GM21390 (cell line): ENCODE results near the gene MEGF6.

ENCODE experiments used
- ATAC-seq: cut with Tn5 transposase; IDR thresholded peaks from one replicate; pipeline ENCODE4 v1.9.1; 2021; ENCODE audit not compliant: unreplicated experiment

MEGF6 gene

DNA sequence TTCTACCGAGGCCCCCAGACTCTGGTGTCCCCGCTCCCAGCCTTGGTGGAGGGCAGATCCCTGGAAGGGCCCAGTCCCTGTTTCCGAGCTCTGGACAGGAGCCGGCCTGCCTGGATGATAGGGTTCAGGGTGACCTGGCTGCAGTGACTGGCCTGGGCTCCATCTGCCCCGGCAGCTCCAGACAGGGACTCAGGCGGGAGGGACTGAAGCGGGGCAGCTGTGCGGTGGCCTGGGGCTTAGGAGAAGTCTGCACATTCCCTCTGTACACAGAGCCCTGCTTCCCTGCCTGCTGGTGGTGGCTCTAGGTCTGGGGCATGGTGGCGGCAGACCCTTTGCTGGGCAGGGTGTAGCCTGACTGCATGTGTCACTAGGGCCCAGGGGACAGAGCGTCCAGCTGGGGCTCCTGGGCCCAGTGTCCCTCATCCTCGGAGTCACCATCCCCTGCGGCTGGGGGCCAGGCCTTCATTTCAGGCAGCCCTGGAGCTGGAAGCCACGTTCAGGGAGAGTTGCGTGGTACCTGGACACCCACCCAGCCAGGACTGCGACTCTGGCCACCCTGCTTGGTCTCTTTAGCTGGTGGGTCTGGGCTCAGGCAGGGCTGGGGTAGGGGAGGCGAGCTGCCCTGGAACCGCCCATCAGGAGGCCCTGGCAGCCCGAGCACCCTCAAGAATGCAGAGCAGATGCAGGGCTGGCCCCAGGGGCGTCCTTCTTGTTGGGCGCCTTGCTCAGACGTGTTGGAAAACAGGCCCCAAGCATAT, 147.2 kb downstream of the MEGF6 start:
- ATAC-seq, result no peak

DNA sequence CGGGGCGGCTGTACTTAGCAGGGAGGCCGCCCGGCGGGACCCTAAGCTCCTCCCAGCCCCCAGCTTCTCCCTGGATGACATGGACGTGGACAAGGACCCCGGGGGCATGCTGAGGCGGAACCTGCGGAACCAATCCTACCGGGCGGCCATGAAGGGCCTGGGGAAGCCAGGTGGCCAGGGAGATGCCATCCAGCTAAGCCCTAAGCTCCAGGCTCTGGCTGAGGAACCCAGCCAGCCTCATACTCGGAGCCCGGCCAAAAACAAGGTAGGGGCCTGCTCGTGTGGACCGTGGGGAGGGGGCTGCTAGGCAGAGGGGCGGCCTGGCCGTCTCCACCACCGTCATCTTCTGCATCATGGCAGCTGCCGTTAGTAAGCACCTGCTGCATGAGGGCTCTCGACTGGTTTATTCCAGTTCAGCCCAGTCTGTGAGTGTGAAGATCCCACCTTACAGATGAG, 147.9 kb downstream of the MEGF6 start:
- ATAC-seq, result no peak

DNA sequence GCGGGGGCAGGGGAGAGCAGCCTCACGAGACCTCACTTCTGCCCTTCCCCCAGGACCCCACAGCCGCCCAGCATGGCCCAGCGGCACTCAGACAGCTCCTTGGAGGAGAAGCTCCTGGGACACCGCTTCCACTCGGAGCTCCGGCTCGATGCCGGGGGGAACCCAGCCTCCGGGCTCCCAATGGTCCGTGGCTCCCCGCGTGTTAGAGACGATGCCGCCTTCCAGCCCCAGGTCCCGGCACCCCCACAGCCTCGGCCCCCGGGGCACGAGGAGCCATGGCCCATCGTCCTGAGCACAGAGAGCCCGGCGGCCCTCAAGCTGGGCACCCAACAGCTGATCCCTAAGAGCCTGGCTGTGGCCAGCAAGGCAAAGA, 148.3 kb downstream of the MEGF6 start:
- ATAC-seq, result no peak

DNA sequence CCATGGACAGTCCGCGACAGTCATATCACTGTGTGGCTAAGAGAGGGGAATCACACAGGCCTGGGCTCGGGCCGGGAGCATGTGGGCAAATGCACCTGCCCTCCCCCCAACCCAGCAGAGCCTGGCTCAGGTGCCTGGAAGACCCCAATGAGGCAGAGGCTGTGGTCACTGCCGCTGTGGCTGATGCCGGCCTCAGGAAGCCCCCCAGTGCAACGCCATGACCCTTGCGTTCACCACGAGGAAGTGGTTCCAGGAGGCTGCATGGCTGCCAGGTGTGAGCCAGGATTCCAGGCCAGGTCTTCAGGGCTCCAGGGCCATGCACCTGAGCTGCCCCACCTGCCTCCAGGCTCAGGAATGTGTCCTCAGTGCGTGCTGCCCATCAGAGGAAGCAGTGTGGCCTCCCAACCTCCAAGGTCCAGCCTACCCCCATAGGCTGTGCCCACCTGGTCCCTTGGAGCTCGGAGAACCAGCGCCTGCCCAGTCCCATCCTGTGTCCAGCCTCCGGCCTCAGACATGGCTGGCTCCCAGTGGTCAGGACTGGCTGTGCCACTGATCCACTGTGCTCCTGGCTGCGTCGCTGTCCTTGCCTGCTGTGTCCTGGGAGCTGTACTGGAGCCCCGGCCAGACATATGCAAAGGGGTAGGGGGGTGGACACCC, 148.8 kb downstream of the MEGF6 start:
- no peak for ATAC-seq

DNA sequence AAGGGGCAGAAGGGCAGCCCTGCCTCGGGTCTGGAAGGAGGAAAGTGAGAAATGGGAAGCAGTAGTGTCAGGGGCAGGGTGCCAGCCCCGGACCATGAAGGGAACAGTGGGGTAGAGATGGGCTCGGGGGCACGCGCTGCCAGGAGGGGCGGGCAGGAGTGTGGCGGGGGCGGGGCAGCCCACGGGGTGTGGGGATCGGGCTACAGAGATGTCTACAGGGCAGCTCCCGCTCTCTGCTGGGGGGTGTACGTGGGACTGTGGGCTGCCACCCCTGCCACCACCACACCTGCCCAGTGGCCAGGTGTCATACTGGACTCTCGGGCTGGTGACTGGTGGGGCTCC, 149.4 kb downstream of the MEGF6 start:
- no peak for ATAC-seq

DNA sequence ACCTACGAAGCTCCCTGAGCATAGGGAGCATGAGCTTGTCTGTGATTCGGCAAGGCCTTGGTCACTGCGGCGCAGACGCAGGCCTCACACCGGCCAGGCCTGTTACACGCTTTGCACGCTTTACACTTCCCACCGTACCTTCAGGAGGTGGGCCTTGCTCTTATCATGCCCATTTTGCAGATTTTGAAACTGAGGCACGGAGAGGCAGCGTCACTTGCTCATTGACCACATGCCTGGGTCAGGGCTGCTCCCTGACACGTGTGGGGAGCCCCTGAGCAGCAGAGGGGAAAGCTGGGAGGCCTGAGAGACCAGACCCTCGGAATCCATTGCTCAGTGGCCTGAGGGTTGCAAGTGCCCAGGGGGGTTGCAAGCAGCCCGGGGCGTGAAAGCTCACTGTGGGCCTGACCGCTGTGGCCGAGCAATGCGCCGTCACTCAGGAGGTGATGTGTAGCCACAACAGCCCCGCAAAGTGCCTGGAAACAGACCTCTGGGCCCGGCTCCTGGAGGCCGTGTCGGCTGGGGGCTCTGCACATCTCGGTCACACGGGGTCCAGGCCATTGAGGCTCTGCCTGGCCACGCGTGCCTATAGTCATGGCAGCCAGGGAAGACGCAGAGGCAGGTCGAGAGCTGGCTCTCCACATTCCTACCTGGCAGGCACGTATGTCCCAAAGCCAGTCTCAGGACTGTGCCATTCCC, 149.9 kb downstream of the MEGF6 start:
- no peak for ATAC-seq

DNA sequence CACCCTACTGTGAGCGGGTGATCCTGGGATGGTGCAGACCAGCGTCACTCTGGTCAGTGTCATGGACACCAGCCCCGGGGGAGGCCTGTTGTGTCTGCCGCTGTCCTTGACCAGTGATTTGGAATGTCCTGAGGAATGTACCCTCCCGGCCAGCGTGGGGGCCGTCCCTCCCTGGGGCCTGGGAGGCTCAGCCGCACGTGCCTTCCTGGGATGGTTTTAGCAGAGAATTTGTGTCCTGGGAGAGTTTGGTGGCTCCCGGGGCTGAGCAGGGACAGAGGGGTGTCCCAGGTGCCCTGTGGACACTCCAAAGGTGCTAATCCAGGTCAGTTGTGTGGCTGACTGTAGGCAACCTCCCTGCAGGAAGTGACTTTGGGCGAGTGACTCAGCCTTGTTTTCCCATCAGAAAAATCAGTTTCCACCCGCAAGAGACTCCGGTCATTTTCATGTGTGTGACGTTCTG, 150.6 kb downstream of the MEGF6 start:
- ATAC-seq, result no peak

DNA sequence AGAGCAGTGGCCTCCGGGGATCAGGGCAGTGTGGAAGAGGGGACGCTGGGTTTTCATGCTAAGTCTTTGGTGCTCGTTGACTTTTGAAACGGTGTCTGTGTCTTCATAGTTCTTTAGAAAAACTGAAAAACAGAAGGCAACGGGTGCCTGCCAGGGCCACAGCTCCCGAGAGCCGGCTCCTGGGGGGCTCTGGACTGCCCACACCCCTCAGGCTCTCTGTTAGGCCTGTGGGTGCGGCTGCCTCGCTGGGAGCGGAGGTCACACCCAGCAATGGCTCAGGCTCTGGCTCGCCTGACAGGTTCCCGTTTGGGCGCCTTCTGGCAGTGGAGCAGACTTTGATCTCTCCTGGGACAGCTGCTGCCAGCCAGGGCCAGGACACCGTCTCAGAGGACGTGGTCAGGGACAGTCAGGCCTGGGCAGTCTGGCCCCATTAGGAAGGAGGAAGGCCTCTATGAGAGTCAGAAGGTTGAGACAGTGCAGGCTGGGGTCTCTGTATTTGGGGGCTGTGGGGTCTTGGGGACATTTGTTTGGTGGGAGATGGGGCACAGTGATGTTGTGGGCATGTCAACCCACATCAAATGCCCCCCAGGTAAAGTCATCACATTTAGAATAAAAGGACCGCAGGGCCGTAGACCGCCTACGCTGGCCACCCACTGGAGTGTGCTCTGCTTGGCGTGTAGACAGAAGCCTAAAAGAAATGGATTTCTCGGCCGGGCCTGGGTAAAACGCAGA, 151.2 kb downstream of the MEGF6 start:
- no peak for ATAC-seq

DNA sequence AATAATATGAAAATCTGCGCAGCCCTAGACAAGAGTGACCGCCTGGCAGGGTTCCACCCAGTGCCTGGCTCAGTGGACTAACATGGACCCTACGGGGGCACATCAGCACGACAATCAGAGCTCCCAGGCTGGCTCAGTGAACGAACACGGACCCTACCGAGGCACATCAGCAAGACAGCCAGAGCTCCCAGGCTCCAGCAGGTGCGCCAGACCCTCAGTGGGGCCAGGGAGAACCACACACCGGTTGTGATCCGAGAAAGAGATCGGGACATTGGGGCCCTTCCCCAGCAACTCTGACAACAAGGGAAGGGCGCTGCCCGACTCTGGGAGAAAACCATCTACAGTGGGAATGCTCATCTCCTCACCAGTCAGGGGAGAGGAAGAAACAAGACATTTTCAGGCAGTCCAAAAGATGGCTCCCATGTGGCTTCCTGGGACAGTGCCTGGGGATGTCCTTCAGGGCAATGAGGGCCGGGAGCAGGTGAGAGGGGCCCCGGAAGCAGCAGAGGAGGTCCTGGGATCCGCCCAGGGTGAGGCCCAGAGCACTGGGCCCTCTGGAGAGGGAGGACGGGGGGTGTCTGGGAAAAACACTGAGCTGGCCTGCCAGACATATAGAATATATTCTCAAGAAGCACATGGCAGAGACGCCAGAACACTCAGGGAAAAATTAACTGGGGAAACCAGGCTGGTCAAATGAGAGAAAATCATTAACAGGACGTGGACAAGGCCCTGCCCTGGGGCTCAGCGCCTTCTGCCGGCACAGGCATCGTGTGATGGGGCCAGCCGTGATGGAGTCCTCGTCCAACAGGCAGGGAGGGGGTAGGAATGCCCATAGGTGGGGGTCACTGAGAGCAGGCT, 152.0 kb downstream of the MEGF6 start:
- ATAC-seq, result no peak

DNA sequence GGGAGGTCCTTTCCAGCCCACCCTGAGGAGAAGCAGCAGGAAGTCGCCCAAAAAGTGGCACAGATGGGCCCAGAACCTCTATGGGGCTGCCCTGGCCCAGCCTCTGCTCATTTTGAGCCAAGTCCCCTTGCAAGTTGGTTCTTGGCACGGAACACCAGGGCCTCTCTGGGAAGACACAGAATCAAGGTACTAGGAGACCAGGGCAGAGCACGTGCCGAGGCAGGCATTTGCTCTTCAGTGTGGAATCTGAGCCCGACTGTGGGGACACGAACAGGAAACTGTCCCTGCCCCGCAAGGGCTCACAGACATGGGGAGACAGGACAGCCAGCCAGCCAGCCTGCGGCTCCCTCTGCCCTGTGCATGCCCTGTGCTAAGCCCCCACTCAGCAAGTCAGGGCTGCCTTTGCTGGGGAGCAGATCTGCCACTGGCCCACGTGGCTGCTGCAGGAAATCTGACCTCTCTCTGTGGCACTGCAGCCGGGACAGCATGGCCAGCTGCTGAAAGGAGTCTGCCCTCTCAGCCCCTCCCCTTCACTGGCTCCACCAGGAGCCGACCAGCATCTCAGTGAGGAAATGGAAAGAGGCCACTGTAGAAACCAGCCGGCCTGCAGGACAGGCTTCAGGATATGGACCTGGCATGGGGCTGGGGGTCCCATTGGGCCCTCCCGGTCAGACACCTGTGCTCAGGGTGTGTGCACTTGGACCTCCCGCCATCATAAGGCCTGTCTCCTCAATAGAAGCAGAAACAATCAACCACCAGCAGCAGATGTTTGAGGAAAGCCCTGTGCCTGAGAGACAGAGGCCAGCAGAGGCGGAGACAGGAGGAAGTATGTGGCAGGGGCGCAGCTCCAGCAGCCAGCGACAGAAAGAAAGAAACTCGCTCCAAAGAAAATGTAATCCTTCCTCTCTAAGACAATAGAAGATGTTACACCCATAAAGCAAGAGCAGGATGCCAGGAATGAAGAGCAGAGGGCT, 153.1 kb downstream of the MEGF6 start:
- ATAC-seq, result no peak

DNA sequence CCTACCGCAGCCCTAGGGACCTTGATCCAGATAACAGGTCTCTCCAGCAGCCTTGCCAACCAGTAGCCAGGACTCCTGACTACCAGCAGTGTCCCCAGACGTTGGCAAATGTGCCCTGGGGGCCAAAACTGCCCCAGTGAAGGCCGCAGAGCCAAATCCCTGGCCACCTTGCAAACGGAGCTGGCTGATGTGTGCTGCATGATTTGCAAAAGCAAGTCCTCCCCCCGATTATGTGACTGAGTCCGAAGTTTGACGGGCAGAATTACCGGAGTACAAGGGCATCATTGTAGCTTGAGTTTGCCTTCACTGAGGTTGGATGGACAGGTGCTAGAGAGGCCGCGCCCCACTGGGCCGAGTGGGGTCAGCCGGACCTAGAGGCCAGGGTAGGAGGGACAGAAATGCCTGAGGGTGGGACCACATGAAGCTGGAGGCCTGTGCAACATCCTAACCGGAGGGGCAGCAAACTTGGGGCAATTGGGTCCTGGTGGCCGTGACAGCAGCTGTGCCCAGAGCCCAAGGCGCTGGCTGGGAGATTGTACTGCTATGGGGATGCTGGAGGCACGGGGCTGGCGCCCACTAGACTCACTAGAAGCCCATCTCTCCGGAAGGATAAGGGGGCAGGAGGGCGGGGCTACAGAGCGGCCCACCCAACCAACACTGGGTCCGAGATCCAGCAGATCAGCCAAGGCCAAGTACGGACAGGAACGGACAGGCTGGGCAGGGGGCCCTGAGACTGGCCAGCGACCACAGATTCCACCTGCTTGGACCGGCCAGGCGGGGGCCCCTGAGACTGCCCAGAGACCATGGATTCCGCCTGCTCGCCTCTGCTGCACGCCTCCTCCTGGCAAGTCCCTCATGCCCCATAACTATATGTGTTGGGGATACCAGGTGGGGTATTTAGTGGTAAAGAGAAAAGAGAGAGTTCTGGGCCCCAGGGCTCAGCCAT, 154.1 kb downstream of the MEGF6 start:
- ATAC-seq, result no peak

DNA sequence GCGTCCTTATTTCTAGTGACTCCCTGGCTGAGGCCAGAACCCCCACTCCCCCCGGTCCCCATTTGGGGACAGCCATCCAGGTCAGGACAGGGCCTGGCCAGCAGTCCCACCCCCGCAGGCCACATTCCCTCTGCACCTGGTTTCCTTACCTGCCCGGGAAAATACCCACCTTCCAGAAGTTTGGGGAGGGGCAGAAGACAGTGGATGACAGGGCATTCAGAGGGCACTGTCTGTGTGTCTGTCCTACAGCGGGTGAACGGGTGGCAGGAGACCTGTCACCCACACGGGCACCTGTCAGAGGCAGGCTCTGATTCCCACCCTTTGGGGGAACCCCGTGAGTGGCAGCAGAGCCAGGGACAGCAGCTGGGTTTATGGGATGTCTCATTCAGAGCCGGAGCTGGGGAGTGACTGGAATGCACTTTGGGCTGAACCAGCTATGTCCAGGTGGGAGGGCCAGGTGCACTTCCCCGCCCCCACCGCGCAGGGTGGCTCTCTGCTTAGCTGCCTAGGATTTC, 154.8 kb downstream of the MEGF6 start:
- ATAC-seq, result no peak

DNA sequence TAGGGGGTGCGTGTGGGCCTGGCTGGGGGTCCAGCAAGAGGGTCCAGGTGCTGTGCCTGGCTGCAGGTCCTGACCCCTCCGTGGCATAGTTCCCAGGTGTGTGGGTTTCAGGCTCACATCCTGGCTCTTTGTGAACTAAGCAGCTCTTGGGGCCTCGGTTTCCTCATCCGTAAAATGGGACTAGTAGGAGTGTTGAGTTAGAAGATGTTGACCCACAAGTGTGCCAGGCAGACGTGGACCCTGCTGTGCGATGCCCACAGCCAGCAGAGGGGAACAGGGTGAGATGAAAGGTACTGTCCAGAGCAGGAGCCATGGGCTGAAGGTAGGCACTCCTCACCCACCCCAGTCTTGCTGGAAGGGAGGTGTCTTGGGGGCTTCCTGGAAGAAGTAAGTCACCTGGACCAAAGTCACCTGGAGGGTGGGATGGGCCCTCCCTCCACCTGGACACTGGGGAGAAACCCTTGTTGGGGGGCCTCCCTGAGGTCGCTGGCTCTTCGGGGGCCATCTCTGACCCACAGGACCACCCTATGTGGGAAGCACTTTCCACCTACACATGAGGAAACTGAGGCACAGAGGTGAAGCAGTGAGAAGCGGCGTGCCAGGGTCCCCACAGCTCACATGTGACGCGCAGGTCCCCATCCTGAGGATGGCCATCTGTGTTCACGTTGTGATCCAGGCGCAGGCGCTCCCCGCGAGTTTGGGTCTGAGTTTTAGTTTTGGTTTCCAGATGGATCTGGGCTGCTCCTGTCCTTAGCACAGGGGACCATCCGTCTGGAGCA, 155.4 kb downstream of the MEGF6 start:
- no peak for ATAC-seq

DNA sequence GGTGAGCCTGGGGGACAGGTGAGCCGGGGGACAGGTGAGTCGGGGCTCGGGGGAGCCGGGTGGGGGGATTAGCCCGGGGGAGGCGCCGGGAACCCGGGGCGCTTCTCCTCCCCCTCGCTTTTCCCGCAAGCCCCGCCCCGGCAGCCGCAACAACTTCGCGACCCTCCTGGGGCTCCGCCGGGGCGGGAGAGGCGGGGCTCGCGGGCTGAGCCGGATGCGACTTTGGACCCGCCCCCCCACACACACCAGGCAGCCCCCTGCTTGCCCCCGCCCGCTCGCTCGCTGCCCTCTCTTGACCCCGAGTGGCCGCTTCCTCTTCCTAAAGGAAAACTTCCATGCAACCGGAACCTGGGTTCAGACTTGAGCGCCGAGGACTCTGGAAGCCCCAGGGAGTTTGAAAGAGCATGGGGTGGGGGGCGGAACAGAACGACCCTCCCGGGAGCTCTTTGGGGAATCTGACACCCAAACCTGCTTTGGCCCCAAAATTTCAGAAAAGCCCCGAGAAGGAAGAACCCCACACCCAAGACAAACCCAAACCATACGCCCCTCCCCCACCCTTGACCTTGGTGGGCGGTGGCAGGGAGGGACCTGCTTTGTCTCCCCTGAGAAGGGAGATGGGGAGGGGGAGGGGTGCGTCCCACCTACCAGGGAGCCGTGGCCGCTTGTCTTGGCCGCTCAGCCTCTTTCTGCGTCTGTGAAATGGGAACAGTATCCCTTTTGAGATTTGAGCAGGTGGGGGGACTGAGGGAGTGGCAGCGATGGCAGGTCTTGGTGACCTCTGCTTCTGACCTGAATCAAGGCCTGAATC, 156.3 kb downstream of the MEGF6 start:
- no peak for ATAC-seq

DNA sequence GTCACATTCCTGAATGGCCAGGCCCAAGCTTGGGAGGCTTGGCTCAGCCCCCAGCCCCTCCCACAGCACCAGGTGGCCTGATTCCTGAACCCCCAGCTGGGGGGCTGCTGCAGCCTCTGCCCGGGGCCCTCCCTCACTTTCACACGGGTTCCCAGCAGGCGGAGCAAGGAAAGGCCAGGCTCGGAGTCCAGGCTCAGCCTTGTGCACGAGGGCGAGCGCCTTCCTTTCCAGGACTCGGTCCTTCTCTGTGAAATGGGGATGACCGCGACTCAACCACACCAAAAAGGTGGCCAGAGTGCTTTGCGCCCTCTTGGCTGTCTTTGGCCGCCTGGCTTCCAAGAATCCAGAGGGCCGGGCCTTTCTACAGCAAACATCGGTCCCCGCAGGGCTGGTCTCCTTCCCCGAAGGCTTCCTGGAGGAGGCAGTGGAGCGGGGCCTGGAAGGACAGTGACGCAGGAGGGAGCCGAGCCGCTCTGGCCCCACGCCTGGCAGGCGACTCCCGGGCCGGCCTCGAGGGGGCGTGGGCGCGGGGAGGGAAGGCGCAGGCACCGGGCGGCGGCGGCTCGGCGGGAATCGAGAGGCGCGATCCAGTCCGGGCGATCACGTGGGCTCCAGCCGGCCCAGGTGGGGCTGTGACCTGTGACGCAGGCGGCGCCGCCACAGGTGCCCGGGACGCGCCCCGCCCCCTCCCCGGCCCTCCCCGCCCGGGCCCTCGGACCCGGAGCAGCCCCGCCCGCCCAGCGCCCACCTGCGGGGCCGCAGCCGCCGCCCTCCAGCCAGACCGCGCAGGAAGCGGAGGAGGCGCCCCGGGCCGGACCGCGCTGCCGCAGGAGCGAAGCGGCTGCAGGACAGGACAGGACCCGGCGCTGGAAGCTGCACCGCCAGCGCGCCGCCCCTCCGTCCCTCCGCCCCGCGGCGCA, 157.2 kb downstream of the MEGF6 start, which contains the start of gene ARHGEF16:
Gene ARHGEF16, plus strand, starts transcription at position 775 of the 920 bp plus-strand sequence. CDS start 8,420 bp downstream, outside the sequence.
- no peak for ATAC-seq
